Fibroblast of skin of scalp (primary cell): Measurements from ENCODE around the gene ADGRL1.
A peak's percentile ranks its signal among the peaks of the same experiment; 100 is the strongest.

ENCODE experiments used
- DNase-seq: peaks from one replicate; pipeline ENCODE4 v3.0.0-alpha.2; 2013

The ADGRL1 gene

DNA sequence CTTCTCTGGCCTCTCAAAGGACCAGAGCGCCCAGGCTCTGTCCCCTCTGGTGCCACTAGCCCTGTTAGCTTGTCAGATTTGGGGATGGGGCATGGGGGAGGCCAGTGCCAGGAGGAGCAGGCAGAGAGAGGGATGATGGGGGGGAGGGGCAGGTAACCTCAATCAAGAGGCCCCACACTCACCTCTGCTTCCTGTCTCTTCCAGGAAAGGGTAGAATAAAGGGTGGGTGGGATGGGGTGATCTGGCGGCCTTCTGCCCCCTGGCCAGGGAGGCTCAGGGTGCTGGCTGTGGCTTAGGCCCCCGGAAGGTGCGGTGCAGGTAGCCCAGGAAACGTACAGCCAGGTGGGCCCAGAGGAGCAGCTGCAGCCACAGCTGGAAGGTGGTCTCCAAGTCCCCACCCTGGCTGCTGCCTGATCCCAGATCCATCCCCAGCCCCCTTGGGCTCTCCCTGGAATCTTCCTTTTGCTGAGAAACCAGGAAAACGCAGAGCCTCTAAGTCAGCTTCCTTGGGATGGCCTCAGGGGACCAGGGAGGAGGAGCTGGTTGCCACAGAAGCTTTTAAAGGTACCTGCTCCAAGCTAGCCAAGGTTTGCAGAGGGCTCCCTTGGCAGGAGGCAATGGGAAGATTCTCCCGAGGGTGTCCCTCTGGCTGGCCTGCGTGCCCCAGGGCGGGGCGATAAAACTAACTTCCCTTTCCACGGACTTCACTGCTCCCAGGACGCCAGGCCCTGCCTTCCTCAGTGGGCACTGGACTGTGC is 93.7 kb downstream of the ADGRL1 start:
- DNase-seq: peak; percentile 33

GRCh38 chr19:14111486-14111885 is 94.5 kb downstream of the ADGRL1 start:
- no peak for DNase-seq

- DNase-seq: no peak
These were observed 95.3 kb downstream of the ADGRL1 start for GRCh38 chr19:14110650-14111049.

DNA sequence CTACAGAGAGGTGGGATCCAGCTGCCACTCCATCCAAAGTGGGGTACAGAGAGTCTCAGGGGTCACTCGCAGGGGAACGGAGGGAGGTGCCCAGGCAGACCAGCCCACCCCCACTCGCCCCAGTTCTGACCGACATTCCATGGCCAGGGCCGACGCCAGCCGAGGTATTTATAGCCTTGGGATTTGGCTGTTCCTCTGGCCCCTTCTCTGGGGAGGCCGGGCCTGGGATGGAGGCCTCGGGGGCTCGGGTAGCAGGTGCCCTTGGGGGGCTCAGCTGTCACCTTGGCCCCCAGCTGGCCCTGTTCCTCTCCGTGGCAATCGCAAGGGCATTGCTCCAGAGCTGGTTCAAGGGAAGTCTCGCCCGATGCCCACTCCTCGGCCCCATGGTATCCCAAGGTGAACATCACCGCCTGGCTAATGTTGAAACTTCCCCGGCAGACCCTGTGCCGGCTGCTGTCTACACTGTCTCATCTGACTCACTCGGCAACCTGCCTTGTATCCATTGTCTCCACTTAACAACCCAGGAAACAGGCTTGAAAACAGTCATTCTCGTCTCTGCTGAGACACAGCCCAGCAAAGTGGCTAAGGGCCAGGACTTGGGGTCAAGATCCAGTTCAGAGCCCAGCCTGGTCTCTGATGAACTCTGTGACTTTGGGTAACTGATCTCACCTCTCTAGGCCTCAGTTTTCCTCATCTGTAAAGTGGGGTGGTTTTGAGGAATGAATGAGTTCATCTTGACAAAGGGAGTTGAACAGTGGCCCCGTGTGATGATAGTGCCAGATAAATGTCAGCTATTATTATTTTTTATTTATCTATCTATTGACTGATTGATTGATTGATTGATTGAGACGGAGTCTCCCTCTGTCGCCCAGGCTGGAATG is 98.1 kb downstream of the ADGRL1 start:
- DNase-seq: no peak

DNA sequence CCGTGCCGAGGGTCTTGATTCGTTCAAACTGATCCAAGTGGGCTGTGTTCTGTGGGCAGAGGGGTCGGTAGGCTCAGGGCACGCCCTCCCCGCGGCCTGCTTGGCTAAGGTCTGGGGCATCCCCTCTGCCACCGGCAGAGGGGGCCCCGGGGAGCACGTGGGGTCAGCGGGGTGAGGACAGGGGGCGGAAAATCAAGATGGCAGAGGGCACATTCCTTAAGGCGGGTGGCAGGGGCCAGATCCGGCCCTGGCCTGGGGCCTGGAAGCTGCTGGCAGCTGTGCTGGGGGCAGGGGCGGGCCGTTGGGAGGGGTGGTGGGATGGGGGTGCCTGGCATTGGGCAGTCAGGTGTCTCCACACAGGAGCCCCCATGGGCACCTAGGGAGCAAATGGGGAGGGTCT is 99.1 kb downstream of the ADGRL1 start:
- DNase-seq: no peak

DNA sequence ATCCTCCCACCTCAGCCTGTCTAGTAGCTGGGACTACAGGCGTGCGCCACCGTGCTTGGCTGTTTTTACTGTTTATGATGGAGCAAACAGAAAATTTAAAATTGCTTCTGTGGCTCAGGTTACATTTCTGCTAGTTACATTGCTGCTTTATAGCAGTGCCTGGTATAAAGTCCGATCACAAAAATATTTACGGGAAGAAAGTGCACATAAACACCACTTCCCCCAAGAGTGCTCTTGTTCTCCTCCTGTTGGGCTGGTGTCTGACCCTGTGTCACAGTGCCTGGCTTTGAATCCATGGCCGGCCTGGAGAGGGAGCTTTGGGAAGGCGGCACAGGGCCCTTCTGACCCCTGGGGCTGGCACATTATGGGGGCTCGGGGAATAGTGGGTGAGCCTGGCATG is 100.3 kb downstream of the ADGRL1 start:
- DNase-seq: no peak

- no peak for DNase-seq
These were observed 102.7 kb downstream of the ADGRL1 start for GRCh38 chr19:14103310-14103709.

- no peak for DNase-seq
These were observed 103.2 kb downstream of the ADGRL1 start for GRCh38 chr19:14102756-14103155.

GRCh38 chr19:14102102-14102696 is 103.8 kb downstream of the ADGRL1 start:
- no peak for DNase-seq

GRCh38 chr19:14101003-14101545 is 104.9 kb downstream of the ADGRL1 start:
- DNase-seq: no peak
